GM21723 (cell line): Measurements from ENCODE around the gene TIMM22.
"Not testable (repeated sequence)": the region's sequence is repeated elsewhere in the genome, so short reads cannot be mapped to it uniquely, and the experiment has no call there.

Source experiments
- ATAC-seq: cut with Tn5 transposase; IDR thresholded peaks from one replicate; pipeline ENCODE4 v1.9.1; 2021; ENCODE audit warnings: mild to moderate bottlenecking, moderate library complexity; ENCODE audit not compliant: unreplicated experiment

The TIMM22 gene

GRCh38 chr17:1037238-1037879 is 40.4 kb downstream of the TIMM22 start:
- ATAC-seq, result no peak

- ATAC-seq, result no peak
Observed at GRCh38 chr17:1038459-1039122, 41.7 kb downstream of the TIMM22 start.

GRCh38 chr17:1039123-1039507 is 42.2 kb downstream of the TIMM22 start:
- ATAC-seq, result no peak

GRCh38 chr17:1039511-1040215 is 42.7 kb downstream of the TIMM22 start:
- ATAC-seq, result no peak

GRCh38 chr17:1040216-1040600 is 43.3 kb downstream of the TIMM22 start:
- ATAC-seq, result no peak

- no peak for ATAC-seq
Observed at GRCh38 chr17:1041746-1042145, 44.8 kb downstream of the TIMM22 start.

- ATAC-seq, result no peak
Observed at GRCh38 chr17:1042486-1042885, 45.6 kb downstream of the TIMM22 start.

GRCh38 chr17:1043601-1044251 is 46.8 kb downstream of the TIMM22 start:
- ATAC-seq, result no peak

- not testable (repeated sequence) for ATAC-seq
Observed at GRCh38 chr17:1044387-1045009, 47.6 kb downstream of the TIMM22 start.

GRCh38 chr17:1045456-1045855 is 48.5 kb downstream of the TIMM22 start:
- ATAC-seq, result no peak

- no peak for ATAC-seq
Observed at GRCh38 chr17:1047177-1047878, 50.4 kb downstream of the TIMM22 start.

- ATAC-seq, result no peak
Observed at GRCh38 chr17:1047879-1048470, 51.0 kb downstream of the TIMM22 start.

- not testable (repeated sequence) for ATAC-seq
Observed at GRCh38 chr17:1048516-1049115, 51.7 kb downstream of the TIMM22 start.

GRCh38 chr17:1049446-1050225 is 52.7 kb downstream of the TIMM22 start:
- no peak for ATAC-seq

- ATAC-seq, result no peak
Observed at GRCh38 chr17:1050246-1050995, 53.5 kb downstream of the TIMM22 start.

GRCh38 chr17:1050996-1051925 is 54.3 kb downstream of the TIMM22 start:
- no peak for ATAC-seq
